Common myeloid progenitor, CD34-positive (primary cell): ENCODE measurements around the gene PIF1.

Source experiments
- CTCF ChIA-PET: fragments of 350-600 bp; sonication (Branson Sonifier 250); formaldehyde crosslinking; loops from one replicate; lab custom pipeline; 2021; ENCODE audit warnings: antibody characterized with exemption; lab: Charles Lee
- POLR2A ChIA-PET: fragments of 350-600 bp; sonication (Branson Sonifier 250); formaldehyde crosslinking; loops from one replicate; lab custom pipeline; 2021; ENCODE audit warnings: antibody characterized with exemption; lab: Charles Lee
- DNase-seq, 3 donors: peaks; one replicate each; pipeline versions ENCODE4 v3.0.0 to v3.0.0-alpha.2; 2013
- H3K27ac ChIP-seq, 2 experiments: 1 replicate in 1 of 2; 2 replicates in 1 of 2; pipeline ENCODE4 v1.7.0; 2013; ENCODE audit warnings: inconsistent platforms in 2 of 2, low read length in 2 of 2, mild to moderate bottlenecking in 2 of 2, low read depth in 1 of 2, moderate library complexity in 1 of 2; ENCODE audit not compliant: severe bottlenecking in 2 of 2, insufficient read depth in 1 of 2, poor library complexity in 1 of 2
- H3K27me3 ChIP-seq, 5 experiments: replicated peaks in 2 of 5; 1 replicate in 3 of 5; 2 replicates in 2 of 5; pipeline versions ENCODE4 v1.6.1 to v1.7.0; 2013; ENCODE audit warnings: low read length in 4 of 5, mild to moderate bottlenecking in 2 of 5, moderate library complexity in 2 of 5, inconsistent platforms in 1 of 5; ENCODE audit not compliant: insufficient read depth in 5 of 5, control insufficient read depth in 4 of 5
- H3K36me3 ChIP-seq, 4 experiments: 1 replicate in 2 of 4; 2 replicates in 2 of 4; pipeline versions ENCODE4 v1.6.1 to v1.7.0; 2013; ENCODE audit warnings: low read length in 3 of 4, control low read depth in 1 of 4, mild to moderate bottlenecking in 1 of 4; ENCODE audit not compliant: control insufficient read depth in 4 of 4, insufficient read depth in 4 of 4
- H3K4me1 ChIP-seq, 4 experiments: 1 replicate in 3 of 4; 2 replicates in 1 of 4; pipeline versions ENCODE4 v1.6.1 to v1.7.1; 2013; ENCODE audit warnings: low read length in 3 of 4, mild to moderate bottlenecking in 3 of 4, control low read depth in 1 of 4, inconsistent platforms in 1 of 4, moderate library complexity in 1 of 4; ENCODE audit not compliant: control insufficient read depth in 4 of 4, insufficient read depth in 4 of 4; ENCODE audit errors: control extremely low read depth in 1 of 4
- H3K4me3 ChIP-seq, 7 experiments: 1 replicate in 4 of 7; 2 replicates in 3 of 7; pipeline versions ENCODE4 v1.5.1 to v1.7.0; 2013; ENCODE audit warnings: mild to moderate bottlenecking in 7 of 7, low read length in 6 of 7, moderate library complexity in 6 of 7, inconsistent platforms in 2 of 7, low read depth in 2 of 7, control low read depth in 1 of 7; ENCODE audit not compliant: insufficient read depth in 4 of 7, control insufficient read depth in 1 of 7; ENCODE audit errors: extremely low read depth in 1 of 7
- H3K9me3 ChIP-seq, 5 experiments: 1 replicate in 4 of 5; 2 replicates in 1 of 5; pipeline versions ENCODE4 v1.6.1 to v1.7.1; 2013; ENCODE audit warnings: low read length in 4 of 5, mild to moderate bottlenecking in 2 of 5, inconsistent platforms in 1 of 5, low read depth in 1 of 5, moderate library complexity in 1 of 5; ENCODE audit not compliant: control insufficient read depth in 4 of 5, insufficient read depth in 2 of 5; ENCODE audit errors: control extremely low read depth in 1 of 5
- WGBS: methylation state at CpG from one replicate; pipeline ENCODE4 v1.1.5; 2013; ENCODE audit not compliant: insufficient coverage; 5-methylcytosine and 5-hydroxymethylcytosine counted together

PIF1 gene

DNA sequence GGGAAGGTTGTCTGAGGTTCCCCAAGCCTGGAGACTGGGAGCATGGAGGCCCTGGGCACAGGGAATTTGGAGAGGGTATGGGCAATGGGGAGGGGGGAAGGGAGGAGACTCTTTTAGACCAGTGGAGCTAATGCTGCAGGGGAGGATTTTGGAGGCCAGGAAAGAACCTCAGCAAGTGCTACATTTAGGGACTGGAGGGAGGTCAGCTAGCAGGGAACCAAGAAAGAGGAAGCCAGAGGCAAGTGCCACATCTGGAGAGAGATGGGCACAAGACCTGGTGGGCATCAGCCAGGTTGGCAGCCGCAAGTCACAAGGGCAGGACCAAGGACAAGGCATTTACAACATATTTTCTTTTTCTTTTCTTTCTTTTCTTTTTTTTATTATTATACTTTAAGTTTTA lies 37.0 kb upstream of the PIF1 start:
- Histone ChIP-seq H3K4me3 (no peak overlapping the region), H3K4me1 (peaks cover 0 to 16% (median 12%) of the 10 kb centered on the region in 4 experiments), H3K9me3 (no peaks in the 10 kb centered on the region), H3K36me3 (peaks cover 7 to 88% (median 58%) of the 10 kb centered on the region in 4 experiments), H3K27me3 (no peaks in the 10 kb centered on the region), H3K27ac (no peak overlapping the region)
- no peak for DNase-seq
- WGBS: no CpG with 5 or more reads among the region's 1 CpG
- ChIA-PET CTCF (interaction anchor here (0.9 to 2.1 kb wide), 5 partner anchors 12 to 32 kb away, joined by 3 to 6 read pairs (median 3); no protein-coding TSS in a partner anchor), POLR2A (no interaction called here)

GRCh38 chr15:64861960-64862359 lies 36.5 kb upstream of the PIF1 start:
- no peak overlapping the region for H3K27ac ChIP-seq
- no peaks in the 10 kb centered on the region for H3K9me3 ChIP-seq
- peaks cover 0 to 21% (median 16%) of the 10 kb centered on the region in 4 experiments for H3K4me1 ChIP-seq
- CTCF ChIA-PET: interaction anchor here (0.9 to 2.1 kb wide), 8 partner anchors 8 to 45 kb away, joined by 3 to 6 read pairs (median 4); no protein-coding TSS in a partner anchor
- peaks cover 7 to 88% (median 57%) of the 10 kb centered on the region in 4 experiments for H3K36me3 ChIP-seq
- no peak overlapping the region for H3K4me3 ChIP-seq
- H3K27me3 ChIP-seq: no peaks in the 10 kb centered on the region
- no peak for DNase-seq
- POLR2A ChIA-PET: no interaction called here
- 96% methylated on average over 4 of the region's 4 CpGs for WGBS

- Histone ChIP-seq H3K4me1 (peaks cover 0 to 27% (median 23%) of the 10 kb centered on the region in 4 experiments), H3K27me3 (no peaks in the 10 kb centered on the region), H3K36me3 (peaks cover 7 to 88% (median 55%) of the 10 kb centered on the region in 4 experiments), H3K4me3 (no peak overlapping the region), H3K27ac (no peak overlapping the region), H3K9me3 (no peaks in the 10 kb centered on the region)
- WGBS: 98% methylated on average over 10 of the region's 11 CpGs
- POLR2A ChIA-PET: no interaction called here
- CTCF ChIA-PET: interaction anchor here (1.5 to 2.1 kb wide), 6 partner anchors 9 to 45 kb away, joined by 3 to 6 read pairs (median 4); no protein-coding TSS in a partner anchor
- DNase-seq: no peak
Observed at GRCh38 chr15:64861331-64861730, 35.9 kb upstream of the PIF1 start.

DNA sequence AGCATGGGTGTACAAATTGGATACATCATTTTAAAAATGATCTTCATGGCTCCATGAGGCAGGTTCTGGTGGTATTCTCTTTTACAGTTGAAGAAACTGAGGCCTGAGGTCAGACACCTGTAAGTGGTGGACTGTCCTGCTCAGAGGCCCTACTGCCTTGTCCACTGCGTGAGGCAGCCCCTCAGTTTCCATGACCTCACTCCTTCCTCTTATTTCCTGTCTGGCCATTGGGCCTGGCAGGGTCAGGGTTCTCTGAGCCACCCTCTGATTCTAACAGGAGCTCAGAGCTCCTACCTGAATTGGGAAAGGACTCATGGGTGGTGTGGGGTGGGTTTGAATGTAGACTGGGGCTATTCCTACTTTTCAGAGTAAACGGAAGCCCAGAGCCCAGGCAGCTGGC lies 33.8 kb upstream of the PIF1 start:
- ChIA-PET POLR2A (no interaction called here), CTCF (interaction anchor here (1.0 to 2.6 kb wide), 4 partner anchors 8 to 35 kb away, joined by 4 to 12 read pairs (median 6); no protein-coding TSS in a partner anchor)
- no peak for DNase-seq
- H3K4me3 ChIP-seq: no peak overlapping the region
- H3K27ac ChIP-seq: no peak overlapping the region
- 100% methylated on average over 2 of the region's 2 CpGs for WGBS
- H3K9me3 ChIP-seq: no peaks in the 10 kb centered on the region
- H3K4me1 ChIP-seq: peaks cover 0 to 37% (median 35%) of the 10 kb centered on the region in 4 experiments
- H3K36me3 ChIP-seq: peaks cover 17 to 88% (median 54%) of the 10 kb centered on the region in 4 experiments
- no peaks in the 10 kb centered on the region for H3K27me3 ChIP-seq

DNA sequence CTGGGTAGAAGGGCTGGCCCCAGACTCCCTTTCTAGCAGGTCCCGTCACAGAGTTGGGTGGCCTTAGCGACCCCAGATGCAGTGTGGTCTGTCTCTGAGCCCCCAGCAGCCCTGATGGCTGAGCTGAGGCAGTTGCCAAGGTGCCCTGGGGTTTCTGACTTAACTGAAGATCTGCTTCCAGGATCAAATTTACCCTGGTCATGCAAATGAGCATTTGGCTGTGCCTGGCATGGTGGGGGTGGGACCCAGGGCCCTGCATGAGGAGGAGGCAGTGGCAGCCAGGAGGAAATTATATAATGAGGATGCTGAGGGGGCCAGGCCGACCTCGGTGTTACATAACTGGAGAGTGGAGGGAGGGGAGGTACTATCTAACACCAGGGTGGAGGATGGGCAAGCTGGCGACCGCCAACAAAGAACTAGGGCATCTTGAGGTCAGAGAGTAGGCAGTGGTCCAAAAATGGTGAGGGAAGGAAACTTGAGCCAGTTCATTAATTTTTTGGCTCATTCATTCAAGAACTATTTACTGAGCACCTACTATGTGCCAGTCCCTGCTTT lies 32.7 kb upstream of the PIF1 start:
- H3K27ac ChIP-seq: peak overlapping the region in 1 of 2 experiments; percentile 3
- no peak overlapping the region for H3K4me3 ChIP-seq
- POLR2A ChIA-PET: interaction anchor here (1.1 kb wide), 1 partner anchor 19 kb away, joined by 3 read pairs; no protein-coding TSS in a partner anchor

DNA sequence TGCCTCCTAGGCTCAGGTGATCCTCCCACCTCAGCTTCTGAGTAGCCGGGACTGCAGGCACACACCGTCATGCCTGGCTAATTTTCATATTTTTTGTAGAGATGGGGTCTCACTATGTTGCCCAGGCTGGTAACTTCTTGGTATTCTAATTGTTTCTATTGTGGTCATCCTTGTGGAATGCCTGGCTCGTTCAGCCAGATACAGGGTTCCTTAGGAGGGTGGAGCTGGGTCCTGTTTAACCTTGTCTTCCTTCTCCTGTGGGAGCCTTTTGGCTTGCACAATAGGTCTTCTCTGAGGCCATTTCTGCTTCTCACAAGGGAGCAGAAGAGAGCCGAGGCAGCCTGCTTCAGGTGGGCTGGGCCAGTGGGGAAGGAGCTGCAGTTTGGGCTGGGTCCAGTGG lies 32.0 kb upstream of the PIF1 start:
- WGBS: no CpG with 5 or more reads among the region's 4 CpGs
- POLR2A ChIA-PET: interaction anchor here (0.8 kb wide), 1 partner anchor 48 kb away, joined by 3 read pairs; no protein-coding TSS in a partner anchor
- Histone ChIP-seq H3K27ac (peak overlapping the region in 1 of 2 experiments; percentile 3), H3K36me3 (peaks cover 19 to 86% (median 51%) of the 10 kb centered on the region in 4 experiments), H3K27me3 (no peaks in the 10 kb centered on the region), H3K4me1 (peaks cover 0 to 37% (median 35%) of the 10 kb centered on the region in 4 experiments), H3K9me3 (no peaks in the 10 kb centered on the region), H3K4me3 (no peak overlapping the region)
- CTCF ChIA-PET: interaction anchor here (0.9 to 3.8 kb wide), 7 partner anchors 9 to 48 kb away, joined by 4 to 14 read pairs (median 5); no protein-coding TSS in a partner anchor
- DNase-seq: no peak

More for the DNA sequence above, 32.7 kb upstream of the PIF1 start:
- CTCF ChIA-PET: interaction anchor here (1.8 to 3.8 kb wide), 5 partner anchors 8 to 47 kb away, joined by 4 to 14 read pairs (median 9); no protein-coding TSS in a partner anchor
- DNase-seq: peak in 2 of 3 donors; percentile 32 to 36
- H3K27me3 ChIP-seq: no peaks in the 10 kb centered on the region
- H3K4me1 ChIP-seq: peaks cover 0 to 37% (median 35%) of the 10 kb centered on the region in 4 experiments
- peaks cover 19 to 88% (median 52%) of the 10 kb centered on the region in 4 experiments for H3K36me3 ChIP-seq
- H3K9me3 ChIP-seq: no peaks in the 10 kb centered on the region
- 41% methylated on average over 5 of the region's 6 CpGs for WGBS
